HL-60/S4 treated with phorbol 12-myristate 13-acetate at 8.2 ng/mL for 4 days and 3 days (cell line): ENCODE measurements around the gene GID8.
"Not testable (repeated sequence)": the region's sequence is repeated elsewhere in the genome, so short reads cannot be mapped to it uniquely, and the experiment has no call there.

Experiments used
- in situ Hi-C: fragments of 300-500 bp; cut with MboI; formaldehyde crosslinking; loops from 2 replicates; pipeline ENCODE4 v1.15.0; 2022; ENCODE audit warnings: low sequenced_read_pairs

The GID8 gene

DNA sequence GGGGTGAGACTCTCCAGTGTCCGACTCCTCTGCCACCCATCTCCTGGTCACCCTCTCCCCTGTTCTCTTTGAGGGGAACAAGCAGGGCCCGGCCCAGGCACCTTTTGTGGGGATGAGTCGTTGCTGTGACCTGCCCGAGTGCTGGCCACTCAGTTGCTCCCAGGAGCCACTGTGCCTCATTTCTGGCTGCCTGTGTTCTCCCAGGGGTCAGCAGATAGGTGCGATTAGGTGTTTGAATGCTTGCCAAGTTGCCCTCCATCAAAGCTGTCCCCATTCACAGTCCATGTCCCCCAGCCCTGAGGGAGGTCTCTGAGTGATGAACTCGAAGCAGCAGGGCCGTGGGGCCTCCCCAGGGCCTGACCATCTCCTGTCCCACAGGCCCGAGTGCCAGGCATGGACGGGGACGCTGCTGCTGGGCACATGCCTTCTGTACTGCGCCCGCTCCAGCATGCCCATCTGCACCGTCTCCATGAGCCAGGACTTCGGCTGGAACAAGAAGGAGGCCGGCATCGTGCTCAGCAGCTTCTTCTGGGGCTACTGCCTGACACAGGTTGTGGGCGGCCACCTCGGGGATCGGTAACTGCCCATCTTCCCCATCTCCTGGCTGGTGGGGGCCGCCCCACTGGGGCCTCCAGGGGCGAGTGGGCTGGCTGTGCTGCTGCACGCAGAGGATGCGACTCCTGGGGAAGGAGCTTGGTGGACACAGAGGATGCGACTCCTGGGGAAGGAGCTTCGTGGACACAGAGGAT, 18.6 kb downstream of the GID8 start:
- in situ Hi-C loops: no loop called here

DNA sequence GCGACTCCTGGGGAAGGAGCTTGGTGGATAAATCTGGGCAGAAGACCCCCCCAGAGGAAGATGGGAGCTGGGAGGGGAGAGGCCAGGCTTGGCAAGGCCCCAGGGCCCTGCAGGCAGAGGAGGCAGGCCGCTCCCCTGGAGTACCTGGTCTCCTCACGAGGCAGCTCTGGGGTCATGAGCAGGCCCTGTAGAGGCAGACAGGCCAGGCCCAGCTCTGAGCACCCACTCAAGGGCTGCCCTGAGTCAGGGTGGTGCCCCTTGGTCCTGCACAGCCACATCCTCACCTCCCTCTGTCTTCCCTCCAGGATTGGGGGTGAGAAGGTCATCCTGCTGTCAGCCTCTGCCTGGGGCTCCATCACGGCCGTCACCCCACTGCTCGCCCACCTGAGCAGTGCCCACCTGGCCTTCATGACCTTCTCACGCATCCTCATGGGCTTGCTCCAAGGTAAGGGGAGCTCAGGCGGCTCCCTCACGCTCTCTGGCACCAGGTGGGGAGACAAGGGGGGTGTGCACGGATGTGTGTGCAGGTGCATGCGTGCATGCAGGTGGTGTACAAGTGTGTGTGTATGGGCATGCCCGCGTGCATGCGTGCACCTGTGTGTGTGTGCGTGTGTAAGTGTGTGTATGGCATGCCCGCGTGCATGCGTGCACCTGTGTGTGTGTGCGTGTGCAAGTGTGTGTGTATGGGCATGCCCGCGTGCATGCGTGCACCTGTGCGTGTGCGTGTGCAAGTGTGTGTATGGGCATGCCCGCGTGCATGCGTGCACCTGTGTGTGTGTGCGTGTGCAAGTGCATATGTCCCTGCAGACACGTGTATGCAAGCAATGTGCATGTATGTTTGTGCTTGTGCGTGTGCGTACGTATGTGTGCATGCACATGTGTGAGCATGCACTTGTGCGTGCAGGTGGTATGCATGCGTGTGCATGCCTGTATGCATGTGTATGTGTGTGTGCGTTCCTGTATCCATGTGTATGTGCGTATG, 19.5 kb downstream of the GID8 start:
- in situ Hi-C loops: no loop called here

DNA sequence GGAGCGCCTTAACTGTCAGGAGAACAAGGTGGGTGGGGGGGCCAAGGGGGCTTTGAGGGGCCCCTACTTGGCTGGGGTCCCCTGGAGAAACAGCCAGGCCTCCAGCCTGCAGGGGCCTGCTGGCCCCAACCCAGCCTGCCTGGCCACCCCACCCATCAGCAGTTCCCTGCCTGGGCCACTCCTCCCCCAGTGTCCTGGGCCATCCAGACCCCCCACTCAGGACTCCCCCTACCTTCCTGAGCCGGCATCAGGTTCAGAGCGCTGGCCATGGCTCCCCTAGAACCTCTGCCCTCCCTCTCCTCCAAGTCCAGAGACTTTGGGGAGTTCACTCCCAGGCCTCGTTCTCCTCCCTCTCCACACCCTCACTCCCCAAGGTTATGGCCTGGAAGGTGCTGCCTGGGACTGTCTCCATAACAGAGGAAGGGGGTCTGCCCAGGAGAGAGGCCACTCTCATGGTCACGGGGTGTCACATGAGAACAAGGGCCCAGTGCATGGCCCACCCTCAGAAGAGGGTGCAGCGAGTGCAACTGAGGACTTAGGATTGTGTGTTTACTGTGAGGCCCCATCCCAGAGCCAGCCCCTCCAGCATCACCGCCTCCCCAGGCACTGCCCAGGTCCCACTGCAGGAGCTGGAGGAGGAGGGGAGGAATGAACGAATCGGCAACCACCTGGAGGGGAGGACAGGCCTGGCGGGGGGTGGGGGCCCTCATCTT, 20.6 kb downstream of the GID8 start:
- in situ Hi-C loops: no loop called here

DNA sequence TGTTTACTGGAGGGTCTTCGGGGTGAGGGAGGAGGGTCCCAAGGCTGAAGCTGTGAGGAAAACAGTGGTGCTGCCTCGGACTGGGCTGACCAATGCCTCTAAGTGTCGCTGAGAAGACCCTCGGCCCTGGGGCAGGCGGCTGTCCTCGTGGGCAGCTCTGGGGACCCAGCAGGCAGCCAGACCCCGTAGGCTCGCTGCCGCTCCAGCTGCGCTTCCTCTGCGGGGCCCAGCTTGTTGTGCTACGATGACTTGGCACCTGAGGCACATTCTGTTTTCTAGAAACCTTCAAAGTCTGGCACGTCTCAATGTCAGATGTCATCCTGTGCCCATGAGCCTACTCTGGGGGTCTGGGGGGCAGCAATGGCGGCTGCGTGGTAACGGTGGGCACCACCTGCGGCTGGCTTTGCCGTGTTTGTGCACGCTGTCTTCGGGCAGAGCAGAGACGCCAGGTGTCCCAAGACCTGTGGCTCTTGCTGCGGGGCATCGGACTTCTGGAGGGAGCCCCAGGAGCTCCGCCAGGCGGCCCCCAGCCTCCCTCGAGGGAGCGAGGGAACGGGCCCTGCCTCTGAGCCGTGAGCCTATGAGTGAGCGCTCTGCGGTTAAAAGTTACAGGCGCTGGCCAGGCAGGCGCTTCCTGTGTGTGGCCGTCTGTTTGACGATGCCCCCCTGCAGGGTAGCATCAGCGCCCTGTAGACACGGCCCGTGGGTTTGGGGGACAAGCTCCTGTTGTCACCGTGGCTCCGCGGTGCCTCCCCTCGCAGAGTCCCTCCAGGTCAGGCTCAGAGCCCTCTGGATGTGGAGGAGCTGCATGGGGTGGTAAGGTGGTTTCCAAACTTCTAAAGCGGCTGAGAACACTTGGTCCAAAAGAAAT, 21.4 kb downstream of the GID8 start:
- in situ Hi-C loops: no loop called here

DNA sequence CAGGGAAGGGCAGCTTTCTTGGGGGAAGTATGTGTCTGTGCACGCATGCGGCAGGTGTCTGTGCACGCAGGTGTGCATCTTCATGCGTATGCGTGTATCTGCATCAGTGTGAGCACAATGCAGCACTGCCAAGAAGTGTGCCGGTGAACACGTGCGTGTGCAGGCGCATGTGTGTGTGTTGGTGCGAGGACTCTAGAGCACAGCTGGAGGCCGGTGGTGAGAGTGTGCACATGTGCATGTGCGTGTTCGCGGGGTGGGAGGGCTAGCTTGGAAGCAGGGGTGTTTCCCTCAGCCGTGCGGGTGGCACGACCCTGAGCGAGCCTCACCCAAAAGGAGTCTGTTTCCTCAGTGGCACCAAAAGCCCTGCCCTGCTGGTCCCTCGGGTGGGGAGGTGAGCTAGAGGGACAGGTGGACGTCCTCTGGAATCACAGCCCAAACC, 22.1 kb downstream of the GID8 start:
- in situ Hi-C loops: no loop called here

DNA sequence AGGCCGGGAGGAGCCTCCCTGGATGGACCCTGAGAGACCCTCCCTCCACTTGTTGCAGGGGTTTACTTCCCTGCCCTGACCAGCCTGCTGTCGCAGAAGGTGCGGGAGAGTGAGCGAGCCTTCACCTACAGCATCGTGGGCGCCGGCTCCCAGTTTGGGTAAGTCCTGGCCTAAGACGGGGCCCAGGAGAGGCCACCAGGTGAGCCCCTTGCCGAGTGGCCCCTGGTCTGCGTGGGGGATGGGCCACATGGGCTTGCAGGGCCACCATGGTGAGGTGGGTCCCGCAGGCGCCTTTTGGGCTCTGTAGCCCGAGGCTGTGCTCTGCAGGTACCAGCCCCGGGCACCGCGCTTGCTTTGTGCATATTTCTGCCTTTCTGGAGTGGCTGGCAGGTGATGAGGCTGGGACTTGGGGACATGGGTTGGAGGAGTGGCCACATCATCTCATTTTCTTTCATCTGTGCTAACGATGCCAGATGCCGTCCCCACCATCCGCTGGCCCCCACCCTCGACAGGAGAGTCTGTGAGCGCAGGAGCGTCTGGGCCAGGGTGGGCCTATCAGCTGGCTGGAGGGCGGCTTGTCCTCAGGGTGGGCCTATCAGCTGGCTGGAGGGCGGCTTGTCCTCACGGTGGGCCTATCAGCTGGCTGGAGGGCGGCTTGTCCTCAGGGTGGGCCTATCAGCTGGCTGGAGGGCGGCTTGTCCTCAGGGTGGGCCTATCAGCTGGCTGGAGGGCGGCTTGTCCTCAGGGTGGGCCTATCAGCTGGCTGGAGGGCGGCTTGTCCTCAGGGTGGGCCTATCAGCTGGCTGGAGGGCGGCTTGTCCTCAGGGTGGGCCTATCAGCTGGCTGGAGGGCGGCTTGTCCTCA, 22.7 kb downstream of the GID8 start:
- in situ Hi-C loops: not testable (repeated sequence)

DNA sequence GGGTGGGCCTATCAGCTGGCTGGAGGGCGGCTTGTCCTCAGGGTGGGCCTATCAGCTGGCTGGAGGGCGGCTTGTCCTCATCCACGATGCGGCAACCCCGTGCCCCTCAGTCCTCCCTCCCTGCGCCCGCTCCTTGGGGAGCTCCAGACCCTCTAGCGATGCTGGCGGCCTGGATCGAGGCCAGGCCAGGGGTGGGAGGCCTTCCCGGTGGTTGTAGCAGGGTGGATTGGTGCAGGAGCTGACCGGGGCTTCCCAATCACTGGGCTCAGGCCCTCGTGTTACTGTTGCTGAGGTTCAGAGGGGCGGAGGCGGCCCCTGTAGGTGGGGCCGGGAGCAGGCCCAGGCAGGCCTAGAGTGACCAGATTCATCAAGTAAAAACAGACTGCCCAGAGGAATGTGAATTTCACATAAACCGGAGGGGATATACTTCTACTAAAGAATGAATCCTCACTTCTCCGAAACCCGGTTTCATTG, 23.4 kb downstream of the GID8 start:
- in situ Hi-C loops: no loop called here

DNA sequence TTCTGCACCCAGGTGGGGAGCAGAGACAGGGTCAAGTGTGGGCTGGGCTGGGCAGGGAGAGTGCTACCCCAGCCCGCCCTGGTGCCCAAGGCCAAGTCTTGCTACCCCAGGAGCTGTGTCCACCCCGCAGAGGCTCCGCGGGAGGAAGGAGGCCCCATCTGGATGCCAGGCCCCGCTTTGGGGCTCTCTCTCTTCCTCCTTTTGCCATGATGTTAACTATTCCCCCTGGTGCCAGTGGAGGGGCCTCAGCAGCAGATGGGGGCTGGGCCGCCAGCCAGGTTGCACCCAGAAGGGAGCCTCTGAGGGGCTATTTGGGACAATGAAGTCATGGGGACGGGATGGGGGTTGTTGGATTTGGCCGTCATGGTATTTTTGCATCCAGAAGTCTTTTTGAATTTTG, 23.9 kb downstream of the GID8 start:
- in situ Hi-C loops: no loop called here

DNA sequence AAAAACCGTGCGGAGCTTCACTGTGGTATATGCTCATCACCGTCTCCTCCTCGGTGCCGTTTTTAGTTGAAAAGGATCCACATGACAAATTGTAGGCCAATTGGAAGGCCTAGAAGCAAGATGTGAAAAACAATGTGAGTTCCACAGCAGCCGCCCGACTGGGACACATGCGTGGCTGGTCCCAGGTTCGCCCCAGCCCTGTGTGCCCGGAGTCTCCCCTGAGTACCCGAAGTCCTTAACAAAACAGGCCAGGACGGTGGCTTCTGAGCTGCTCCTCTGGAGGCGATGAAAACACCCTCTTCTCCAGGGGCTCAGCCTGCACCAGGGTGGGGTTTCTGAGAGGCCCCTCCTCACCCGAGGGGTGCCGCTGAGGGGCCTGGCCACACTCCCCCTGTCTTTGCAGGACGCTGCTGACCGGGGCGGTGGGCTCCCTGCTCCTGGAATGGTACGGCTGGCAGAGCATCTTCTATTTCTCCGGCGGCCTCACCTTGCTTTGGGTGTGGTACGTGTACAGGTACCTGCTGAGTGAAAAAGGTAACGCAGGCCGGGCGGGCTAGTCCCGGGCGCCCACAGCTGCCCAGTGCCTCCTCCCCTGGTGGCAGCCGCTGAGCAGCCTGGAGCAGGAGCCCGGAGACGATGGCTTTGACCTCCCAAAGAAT, 24.4 kb downstream of the GID8 start:
- in situ Hi-C loops: no loop called here

DNA sequence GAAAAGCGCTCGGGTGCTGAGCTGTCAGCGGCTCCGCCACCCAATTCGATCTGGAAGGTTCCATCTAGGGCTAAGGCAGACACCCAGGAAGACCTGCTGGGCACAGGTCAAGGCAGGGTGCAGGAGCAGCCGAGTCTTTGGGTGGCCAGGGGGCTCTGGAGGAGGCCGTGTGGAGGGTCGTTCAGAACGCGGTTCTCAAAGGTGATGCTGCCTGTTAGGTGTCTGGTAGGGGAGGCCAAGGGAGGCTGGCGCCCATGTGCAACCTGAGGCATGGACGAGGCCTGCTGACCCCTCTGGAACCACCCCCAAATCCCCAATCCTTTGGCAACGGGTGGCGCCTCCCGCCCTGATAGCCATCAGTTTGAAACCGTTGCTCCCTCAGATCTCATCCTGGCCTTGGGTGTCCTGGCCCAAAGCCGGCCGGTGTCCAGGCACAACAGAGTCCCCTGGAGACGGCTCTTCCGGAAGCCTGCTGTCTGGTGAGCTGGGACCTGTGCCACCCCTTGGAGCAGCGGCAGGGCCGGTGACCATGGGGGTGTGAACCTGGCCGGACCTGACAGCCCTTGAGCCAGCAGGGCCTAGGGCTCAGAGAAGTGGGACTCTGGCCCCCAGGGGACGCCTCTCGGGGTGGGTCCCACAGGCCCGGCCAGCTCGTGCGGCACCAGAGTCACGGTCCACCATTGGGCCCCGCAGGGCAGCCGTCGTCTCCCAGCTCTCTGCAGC, 25.1 kb downstream of the GID8 start:
- in situ Hi-C loops: no loop called here

DNA sequence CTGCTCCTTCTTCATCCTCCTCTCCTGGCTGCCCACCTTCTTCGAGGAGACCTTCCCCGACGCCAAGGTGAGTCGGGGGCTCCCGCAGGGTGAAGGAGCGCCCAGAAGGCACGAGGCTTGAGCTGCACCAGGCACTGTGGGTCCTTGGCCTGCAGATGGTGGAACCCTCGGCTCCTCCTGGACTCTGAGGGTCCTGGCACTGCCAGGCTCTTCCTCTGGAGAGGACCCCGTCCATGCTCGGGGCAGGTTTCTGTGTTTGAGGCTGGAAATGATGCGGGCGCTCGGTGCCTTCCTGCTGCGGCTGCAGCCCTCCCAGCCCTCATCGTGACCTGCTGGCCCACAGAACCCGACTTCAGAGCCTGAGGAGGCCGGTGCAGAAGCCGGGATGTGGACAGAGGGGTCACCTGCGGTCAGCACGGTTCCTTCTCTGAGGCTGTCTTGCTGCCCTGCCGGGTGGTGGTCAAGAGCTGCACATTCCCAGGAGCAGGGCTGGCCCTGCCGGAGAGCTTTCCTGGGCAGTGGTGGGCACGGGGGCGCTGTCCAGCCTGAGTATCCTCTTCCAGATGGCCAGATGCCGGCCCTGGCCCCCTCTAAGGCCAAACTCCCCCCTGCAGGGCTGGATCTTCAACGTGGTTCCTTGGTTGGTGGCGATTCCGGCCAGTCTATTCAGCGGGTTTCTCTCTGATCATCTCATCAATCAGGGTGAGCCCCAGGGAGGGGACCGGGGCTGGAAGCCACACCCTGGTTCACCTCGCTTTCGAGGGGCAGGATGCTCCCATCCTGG, 25.9 kb downstream of the GID8 start:
- in situ Hi-C loops: no loop called here

DNA sequence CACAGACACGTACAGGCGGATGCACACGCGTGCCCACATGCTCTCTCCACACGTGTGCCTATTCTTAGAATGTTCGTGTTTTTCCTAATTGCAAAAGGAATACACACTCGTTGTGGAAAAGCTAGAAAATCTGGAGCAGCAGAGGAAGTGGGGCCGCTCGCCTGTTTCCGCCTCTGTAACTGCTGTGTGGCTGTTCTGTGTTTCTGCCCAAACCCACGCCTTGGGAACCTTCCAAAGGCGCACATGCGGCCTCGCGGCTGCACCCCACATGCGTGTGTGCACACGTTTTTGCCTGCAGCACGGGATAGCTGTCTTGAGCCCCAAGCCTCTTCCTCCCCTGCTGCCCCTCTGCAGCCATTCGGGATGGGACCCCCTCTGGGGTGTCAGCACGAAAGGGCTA, 26.8 kb downstream of the GID8 start:
- in situ Hi-C loops: no loop called here

DNA sequence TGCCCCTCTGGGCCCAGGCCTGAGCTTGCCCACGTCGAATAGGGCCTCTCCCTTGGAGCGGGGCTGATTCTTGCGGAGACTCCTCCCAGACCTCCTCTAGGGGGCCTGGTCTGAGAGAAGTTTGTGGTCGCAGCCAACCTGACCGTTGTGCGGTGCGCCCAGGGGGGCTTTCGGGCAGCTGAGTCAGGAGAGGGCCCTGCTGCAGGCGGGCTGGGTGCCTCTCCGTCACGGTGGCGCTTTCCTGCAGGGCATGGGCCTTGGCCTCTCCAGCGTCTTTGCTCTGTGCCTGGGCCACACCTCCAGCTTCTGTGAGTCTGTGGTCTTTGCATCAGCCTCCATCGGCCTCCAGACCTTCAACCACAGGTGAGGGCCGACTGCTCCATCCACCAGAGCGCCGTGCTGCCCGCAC, 27.4 kb downstream of the GID8 start:
- in situ Hi-C loops: no loop called here

DNA sequence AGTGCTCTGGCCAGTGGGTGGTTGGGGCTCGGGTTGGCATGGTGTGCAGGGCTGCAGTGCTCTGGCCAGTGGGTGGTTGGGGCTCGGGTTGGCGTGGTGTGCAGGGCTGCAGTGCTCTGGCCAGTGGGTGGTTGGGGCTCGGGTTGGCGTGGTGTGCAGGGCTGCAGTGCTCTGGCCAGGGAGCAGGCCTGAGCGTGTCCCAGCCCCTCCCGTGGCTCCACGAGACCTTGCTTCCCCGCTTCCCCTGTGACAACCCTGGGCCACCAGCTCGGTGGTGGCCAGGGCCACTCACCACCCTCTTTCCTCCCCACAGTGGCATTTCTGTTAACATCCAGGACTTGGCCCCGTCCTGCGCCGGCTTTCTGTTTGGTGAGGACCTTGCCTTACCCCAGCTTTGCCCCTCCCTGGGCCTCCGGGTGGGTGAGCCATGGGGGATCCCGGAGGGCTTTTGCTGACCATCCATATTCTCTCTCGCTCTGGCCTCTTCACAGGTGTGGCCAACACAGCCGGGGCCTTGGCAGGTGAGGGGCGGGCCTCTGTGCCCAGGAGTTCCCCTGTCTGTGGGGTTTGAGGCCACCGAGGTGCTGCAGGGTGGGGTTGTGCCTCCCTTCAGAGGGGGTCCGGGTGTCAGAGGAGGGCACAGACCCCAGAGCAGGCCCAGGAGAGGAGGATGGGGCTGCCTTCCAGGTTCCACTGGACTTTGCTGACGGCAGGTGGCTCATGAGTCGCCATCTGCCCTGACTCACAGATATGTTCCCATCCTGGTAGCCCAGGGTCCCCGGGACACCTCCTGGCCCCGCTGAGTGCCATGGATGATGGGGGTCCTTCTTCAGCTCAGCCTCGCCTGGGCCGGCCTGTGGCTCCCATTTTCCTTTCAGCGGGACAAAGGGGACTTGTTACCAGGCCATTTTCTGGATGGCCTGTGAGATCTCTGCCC, 28.5 kb downstream of the GID8 start:
- in situ Hi-C loops: no loop called here

DNA sequence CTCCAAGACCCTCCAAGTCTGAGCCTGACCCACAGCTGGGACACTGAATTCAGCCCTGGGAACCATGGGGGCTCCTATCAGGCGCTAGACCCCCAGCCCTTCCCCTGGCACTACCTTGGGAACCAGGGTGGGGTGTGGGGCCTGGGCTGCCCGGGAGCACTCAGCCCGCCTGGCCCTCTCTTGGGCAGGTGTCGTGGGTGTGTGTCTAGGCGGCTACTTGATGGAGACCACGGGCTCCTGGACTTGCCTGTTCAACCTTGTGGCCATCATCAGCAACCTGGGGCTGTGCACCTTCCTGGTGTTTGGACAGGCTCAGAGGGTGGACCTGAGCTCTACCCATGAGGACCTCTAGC, 29.2 kb downstream of the GID8 start:
- in situ Hi-C loops: no loop called here

DNA sequence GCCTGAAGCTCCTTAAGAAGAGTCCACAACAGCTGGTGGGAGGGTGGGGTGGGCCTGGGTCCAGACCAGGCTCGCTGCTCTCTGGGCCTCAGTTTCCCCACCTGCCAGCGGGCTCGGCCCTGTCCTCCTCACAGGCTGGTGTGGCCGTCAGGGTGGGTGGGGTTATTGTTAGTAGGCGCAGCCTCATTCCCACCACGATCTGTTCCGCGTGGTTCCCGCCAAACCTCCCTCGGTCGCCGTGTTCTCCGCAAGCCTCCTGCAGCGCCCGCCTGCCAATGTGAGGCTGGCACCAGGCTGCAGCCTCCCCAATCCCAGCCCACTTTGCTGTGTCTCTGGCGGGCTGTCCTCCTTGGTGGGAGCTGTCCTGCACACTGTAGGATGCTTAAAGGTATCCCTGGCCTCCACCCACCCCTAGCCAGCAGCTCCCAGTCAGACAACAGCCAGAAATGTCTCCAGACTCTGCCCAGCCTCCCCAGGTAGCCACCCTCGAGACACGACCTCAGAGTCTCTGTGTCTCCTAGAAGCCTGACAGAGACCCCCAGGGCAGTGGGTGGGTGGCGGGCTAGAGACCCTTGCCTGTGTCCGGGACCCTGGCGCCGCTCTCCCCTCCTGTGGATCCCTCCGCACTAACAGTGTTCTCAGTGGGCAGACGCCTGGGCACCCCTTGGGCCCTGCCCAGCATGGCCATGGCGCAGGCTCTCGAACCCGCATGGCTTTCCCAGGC, 29.8 kb downstream of the GID8 start:
- in situ Hi-C loops: no loop called here
